GM12872 (cell line): ENCODE data around the gene HMX2.

ENCODE experiments used
- CTCF ChIP-seq: IDR thresholded peaks from 3 replicates; pipeline ENCODE4 v1.5.1; 2011; ENCODE audit warnings: low read depth, mild to moderate bottlenecking, low read length, moderate library complexity; ENCODE audit not compliant: insufficient read depth

HMX2 gene

GRCh38 chr10:123149568-123150270, 1.8 kb downstream of the HMX2 start:
- no peak for TF ChIP-seq CTCF

GRCh38 chr10:123150271-123150985, 2.5 kb downstream of the HMX2 start:
- no peak for TF ChIP-seq CTCF

GRCh38 chr10:123150986-123151736, 3.2 kb downstream of the HMX2 start:
- TF ChIP-seq CTCF, result no peak

- no peak for TF ChIP-seq CTCF
These were observed 3.8 kb downstream of the HMX2 start for GRCh38 chr10:123151737-123152135.

GRCh38 chr10:123153486-123154091, 5.7 kb downstream of the HMX2 start:
- TF ChIP-seq CTCF, result no peak

GRCh38 chr10:123154092-123154710, 6.3 kb downstream of the HMX2 start, which contains the start of gene BUB3:
BUB3 (plus strand) TSS chr10:123154402; CDS start chr10:123154918, 516 bp downstream.
- no peak for TF ChIP-seq CTCF
